RCC 7860 (cell line): ENCODE results near the gene PAK3.
A peak's percentile ranks its signal among the peaks of the same experiment; 100 is the strongest.

Experiments
- DNase-seq: peaks from one replicate; pipeline ENCODE4 v3.0.0-alpha.2; 2015; ENCODE audit warnings: low spot score
- FAIRE-seq: peaks from 2 replicates; lab custom pipeline; 2012; peaks lifted over from hg19 to GRCh38; lab: Jason Lieb, UNC

Gene PAK3

GRCh38 chrX:111129921-111130320, 33.9 kb downstream of the PAK3 start:
- DNase-seq, result no peak
- no peak for FAIRE-seq

GRCh38 chrX:111131572-111131971, 35.6 kb downstream of the PAK3 start:
- no peak for DNase-seq
- FAIRE-seq, result no peak

GRCh38 chrX:111133389-111133788, 37.4 kb downstream of the PAK3 start:
- no peak for FAIRE-seq
- no peak for DNase-seq

GRCh38 chrX:111145878-111146277, 49.9 kb downstream of the PAK3 start:
- DNase-seq (no peak), FAIRE-seq (no peak)

GRCh38 chrX:111151764-111152163, 55.8 kb downstream of the PAK3 start:
- DNase-seq, result no peak
- no peak for FAIRE-seq

GRCh38 chrX:111159232-111159631, 63.2 kb downstream of the PAK3 start:
- FAIRE-seq (no peak), DNase-seq (no peak)

- DNase-seq (no peak), FAIRE-seq (peak; percentile 10)
Observed at GRCh38 chrX:111164728-111165127, 68.7 kb downstream of the PAK3 start.

- DNase-seq, result no peak
- no peak for FAIRE-seq
Observed at GRCh38 chrX:111165902-111166301, 69.9 kb downstream of the PAK3 start.

- DNase-seq (no peak), FAIRE-seq (no peak)
Observed at GRCh38 chrX:111167334-111167733, 71.3 kb downstream of the PAK3 start.

GRCh38 chrX:111168314-111168713, 72.3 kb downstream of the PAK3 start:
- DNase-seq (no peak), FAIRE-seq (no peak)

- no peak for FAIRE-seq
- no peak for DNase-seq
Observed at GRCh38 chrX:111169141-111169540, 73.2 kb downstream of the PAK3 start.

- FAIRE-seq (no peak), DNase-seq (no peak)
Observed at GRCh38 chrX:111170017-111170416, 74.0 kb downstream of the PAK3 start.

GRCh38 chrX:111180750-111181240, 84.8 kb downstream of the PAK3 start:
- DNase-seq (no peak), FAIRE-seq (no peak)

- no peak for DNase-seq
- FAIRE-seq, result no peak
Observed at GRCh38 chrX:111181951-111182350, 86.0 kb downstream of the PAK3 start.

GRCh38 chrX:111182997-111183396, 87.0 kb downstream of the PAK3 start:
- FAIRE-seq (no peak), DNase-seq (no peak)

GRCh38 chrX:111191598-111191997, 95.6 kb downstream of the PAK3 start:
- FAIRE-seq, result no peak
- DNase-seq, result no peak

GRCh38 chrX:111199505-111199904, 103.5 kb downstream of the PAK3 start:
- no peak for FAIRE-seq
- DNase-seq, result no peak

GRCh38 chrX:111200327-111200726, 104.3 kb downstream of the PAK3 start:
- no peak for FAIRE-seq
- no peak for DNase-seq

- FAIRE-seq (no peak), DNase-seq (no peak)
Observed at GRCh38 chrX:111207851-111208250, 111.9 kb downstream of the PAK3 start.

- DNase-seq (no peak), FAIRE-seq (no peak)
Observed at GRCh38 chrX:111216293-111216801, 120.4 kb downstream of the PAK3 start.

- DNase-seq, result peak; percentile 48
- FAIRE-seq, result no peak
Observed at GRCh38 chrX:111244235-111244750, 148.3 kb downstream of the PAK3 start.

- peak; percentile 69 for DNase-seq
- FAIRE-seq, result peak; percentile 11
Observed at GRCh38 chrX:111254896-111255693, 159.1 kb downstream of the PAK3 start.
